Measurements from ENCODE around the gene SBK3.

GRCh38 chr19:55552620-55553019 is 7.3 kb upstream of the SBK3 start:
- no peak for TF ChIP-seq SRF (IDR thresholded peaks at IDR 0.05; ENCODE audit: low read depth in 2 of 2, low read length in 2 of 2)
- no peak for TF ChIP-seq POLR2A (IDR thresholded peaks at IDR 0.05; ENCODE audit: low read depth, low read length)
- TF ChIP-seq EP300 (IDR thresholded peaks at IDR 0.05; ENCODE audit: borderline replicate concordance in 1 of 2, control insufficient read depth in 1 of 2, low read depth in 2 of 2, low read length in 2 of 2) = no peak
- no peak for TF ChIP-seq HSF1 (IDR thresholded peaks at IDR 0.05; ENCODE audit: low read depth, low read length)
- TF ChIP-seq SPI1 (IDR thresholded peaks at IDR 0.05; ENCODE audit: borderline replicate concordance, insufficient read depth, low read depth, low read length) = no peak
- TF ChIP-seq, protein P1, sequence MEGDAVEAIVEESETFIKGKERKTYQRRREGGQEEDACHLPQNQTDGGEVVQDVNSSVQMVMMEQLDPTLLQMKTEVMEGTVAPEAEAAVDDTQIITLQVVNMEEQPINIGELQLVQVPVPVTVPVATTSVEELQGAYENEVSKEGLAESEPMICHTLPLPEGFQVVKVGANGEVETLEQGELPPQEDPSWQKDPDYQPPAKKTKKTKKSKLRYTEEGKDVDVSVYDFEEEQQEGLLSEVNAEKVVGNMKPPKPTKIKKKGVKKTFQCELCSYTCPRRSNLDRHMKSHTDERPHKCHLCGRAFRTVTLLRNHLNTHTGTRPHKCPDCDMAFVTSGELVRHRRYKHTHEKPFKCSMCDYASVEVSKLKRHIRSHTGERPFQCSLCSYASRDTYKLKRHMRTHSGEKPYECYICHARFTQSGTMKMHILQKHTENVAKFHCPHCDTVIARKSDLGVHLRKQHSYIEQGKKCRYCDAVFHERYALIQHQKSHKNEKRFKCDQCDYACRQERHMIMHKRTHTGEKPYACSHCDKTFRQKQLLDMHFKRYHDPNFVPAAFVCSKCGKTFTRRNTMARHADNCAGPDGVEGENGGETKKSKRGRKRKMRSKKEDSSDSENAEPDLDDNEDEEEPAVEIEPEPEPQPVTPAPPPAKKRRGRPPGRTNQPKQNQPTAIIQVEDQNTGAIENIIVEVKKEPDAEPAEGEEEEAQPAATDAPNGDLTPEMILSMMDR (IDR thresholded peaks at IDR 0.05 in 2 of 3, conservative IDR thresholded peaks at IDR 0.05 in 1 of 3; ENCODE audit: control insufficient read depth in 2 of 3, extremely low read depth in 1 of 3, insufficient read depth in 1 of 3, low read depth in 3 of 3, low read length in 3 of 3) = no peak
- TF ChIP-seq RCOR1 (conservative IDR thresholded peaks at IDR 0.05; ENCODE audit: low read depth, low read length) = no peak
- no peak for TF ChIP-seq TCF7 (IDR thresholded peaks at IDR 0.05; ENCODE audit: borderline replicate concordance)
- no peak for TF ChIP-seq RAD21 (IDR thresholded peaks at IDR 0.05; ENCODE audit: insufficient read depth, low read depth, low read length)
- TF ChIP-seq BACH1 (IDR thresholded peaks at IDR 0.05; ENCODE audit: borderline replicate concordance) = no peak
